Mesenchymal stem cell (in vitro differentiated cells and primary cell): ENCODE results near the gene SOX3.
A peak's percentile ranks its signal among the peaks of the same experiment; 100 is the strongest.

Source experiments
- DNase-seq: peaks from one replicate; pipeline ENCODE4 v3.0.0-alpha.2; 2013
- H2AFZ ChIP-seq: one replicate; pipeline ENCODE4 v1.6.1; 2013; ENCODE audit warnings: low read depth, mild to moderate bottlenecking, control low read depth, inconsistent platforms, low read length, moderate library complexity
- H2AK5ac ChIP-seq: 2 replicates; pipeline ENCODE4 v1.6.1; 2013; ENCODE audit warnings: low read length, moderate library complexity, mild to moderate bottlenecking, inconsistent platforms; ENCODE audit not compliant: severe bottlenecking
- H2BK120ac ChIP-seq: one replicate; pipeline ENCODE4 v1.6.1; 2013; ENCODE audit warnings: low read depth, mild to moderate bottlenecking, inconsistent platforms, low read length, moderate library complexity
- H2BK12ac ChIP-seq, 2 experiments: one replicate each; pipeline ENCODE4 v1.6.1; 2013; ENCODE audit warnings: inconsistent platforms in 2 of 2, low read length in 2 of 2, mild to moderate bottlenecking in 2 of 2, moderate library complexity in 2 of 2, control low read depth in 1 of 2
- H2BK15ac ChIP-seq: one replicate; pipeline ENCODE4 v1.6.1; 2013; ENCODE audit warnings: mild to moderate bottlenecking, low read depth, inconsistent platforms; ENCODE audit not compliant: poor library complexity, severe bottlenecking
- H2BK5ac ChIP-seq: 2 replicates; pipeline ENCODE4 v1.6.1; 2013; ENCODE audit warnings: low read depth, mild to moderate bottlenecking, low read length, control low read depth, inconsistent platforms; ENCODE audit not compliant: poor library complexity, severe bottlenecking
- H3K14ac ChIP-seq, 2 experiments: one replicate each; pipeline ENCODE4 v1.6.1; 2013; ENCODE audit warnings: inconsistent platforms in 2 of 2, low read length in 2 of 2, control low read depth in 1 of 2, mild to moderate bottlenecking in 1 of 2, moderate library complexity in 1 of 2
- H3K18ac ChIP-seq, 2 experiments: one replicate each; pipeline ENCODE4 v1.6.1; 2013; ENCODE audit warnings: inconsistent platforms in 2 of 2, low read length in 2 of 2, control low read depth in 1 of 2, low read depth in 1 of 2, mild to moderate bottlenecking in 1 of 2
- H3K23ac ChIP-seq, 2 experiments: one replicate each; pipeline ENCODE4 v1.6.1; 2013; ENCODE audit warnings: inconsistent platforms in 2 of 2, low read length in 2 of 2, mild to moderate bottlenecking in 2 of 2, moderate library complexity in 2 of 2, control low read depth in 1 of 2
- H3K27ac ChIP-seq: 2 replicates; pipeline ENCODE4 v1.5.1; 2013; ENCODE audit warnings: mild to moderate bottlenecking, moderate library complexity, low read length, control low read depth, inconsistent platforms; ENCODE audit not compliant: poor library complexity, severe bottlenecking
- H3K27me3 ChIP-seq, 2 experiments: 2 replicates each; pipeline versions ENCODE4 v1.6.1 to v1.7.0; 2013; ENCODE audit warnings: low read length in 2 of 2, mild to moderate bottlenecking in 2 of 2, moderate library complexity in 2 of 2, control low read depth in 1 of 2, inconsistent platforms in 1 of 2; ENCODE audit not compliant: control insufficient read depth in 1 of 2, insufficient read depth in 1 of 2
- H3K36me3 ChIP-seq, 2 experiments: 2 replicates each; pipeline versions ENCODE4 v1.6.1 to v1.7.0; 2013; ENCODE audit warnings: low read length in 2 of 2, control low read depth in 1 of 2, inconsistent platforms in 1 of 2, low read depth in 1 of 2, mild to moderate bottlenecking in 1 of 2; ENCODE audit not compliant: insufficient read depth in 2 of 2, control insufficient read depth in 1 of 2
- H3K4ac ChIP-seq, 2 experiments: one replicate each; pipeline ENCODE4 v1.6.1; 2013; ENCODE audit warnings: inconsistent platforms in 2 of 2, low read length in 2 of 2, mild to moderate bottlenecking in 2 of 2, moderate library complexity in 2 of 2, control low read depth in 1 of 2, low read depth in 1 of 2
- H3K4me1 ChIP-seq: 2 replicates; pipeline ENCODE4 v1.6.1; 2013; ENCODE audit warnings: low read depth, low read length, control low read depth; ENCODE audit not compliant: control insufficient read depth, insufficient read depth
- H3K4me2 ChIP-seq: 2 replicates; pipeline ENCODE4 v1.6.1; 2013; ENCODE audit warnings: low read length, mild to moderate bottlenecking, inconsistent platforms; ENCODE audit not compliant: poor library complexity, severe bottlenecking
- H3K4me3 ChIP-seq, 2 experiments: 2 replicates each; pipeline versions ENCODE4 v1.5.1 to v1.7.0; 2013; ENCODE audit warnings: low read length in 2 of 2, mild to moderate bottlenecking in 2 of 2, control low read depth in 1 of 2, low read depth in 1 of 2; ENCODE audit not compliant: insufficient read depth in 1 of 2
- H3K79me1 ChIP-seq: replicated peaks from 2 replicates; pipeline ENCODE4 v1.6.1; 2013; ENCODE audit warnings: mild to moderate bottlenecking, control low read depth, low read length, inconsistent platforms; ENCODE audit not compliant: poor library complexity, severe bottlenecking
- H3K9ac ChIP-seq: 2 replicates; pipeline ENCODE4 v1.7.0; 2013; ENCODE audit warnings: mild to moderate bottlenecking, low read length, moderate library complexity
- H3K9me3 ChIP-seq: 2 replicates; pipeline ENCODE4 v1.7.0; 2013; ENCODE audit warnings: mild to moderate bottlenecking, low read length; ENCODE audit not compliant: control insufficient read depth
- H4K8ac ChIP-seq: one replicate; pipeline ENCODE4 v1.6.1; 2013; ENCODE audit warnings: inconsistent platforms, mild to moderate bottlenecking, low read length, moderate library complexity
- H4K91ac ChIP-seq: one replicate; pipeline ENCODE4 v1.6.1; 2013; ENCODE audit warnings: mild to moderate bottlenecking, low read length, inconsistent platforms
- WGBS: methylation state at CpG from one replicate; pipeline ENCODE4 v1.1.7; 2013; ENCODE audit warnings: mixed read lengths; 5-methylcytosine and 5-hydroxymethylcytosine counted together

The SOX3 gene

GRCh38 chrX:140507223-140507981 is 2.5 kb upstream of the SOX3 start:
- Histone ChIP-seq H2AK5ac (no peak overlapping the region), H2BK15ac (no peak overlapping the region), H3K36me3 (no peaks in the 10 kb centered on the region)

GRCh38 chrX:140505421-140506337 is 810 bp upstream of the SOX3 start:
- Histone ChIP-seq H3K14ac (no peak overlapping the region), H2AFZ (no peak overlapping the region), H4K91ac (no peak overlapping the region), H3K23ac (no peak overlapping the region), H2AK5ac (no peak overlapping the region), H3K4ac (no peak overlapping the region), H3K36me3 (no peaks in the 10 kb centered on the region), H4K8ac (no peak overlapping the region), H2BK12ac (no peak overlapping the region), H3K4me1 (peaks cover 22% of the 10 kb centered on the region), H3K4me3 (no peak overlapping the region), H3K27me3 (peaks cover 84 to 91% of the 10 kb centered on the region in 2 experiments), H3K4me2 (no peak overlapping the region), H3K27ac (no peak overlapping the region), H3K18ac (no peak overlapping the region), H3K9me3 (no peaks in the 10 kb centered on the region), H2BK5ac (no peak overlapping the region), H2BK120ac (no peak overlapping the region), H2BK15ac (no peak overlapping the region), H3K9ac (no peak overlapping the region), H3K79me1 (no peaks in the 10 kb centered on the region)
- no peak for DNase-seq
- 4% methylated on average over 42 of the region's 63 CpGs for WGBS

More at GRCh38 chrX:140507223-140507981, 2.5 kb upstream of the SOX3 start:
- Histone ChIP-seq H3K4ac (no peak overlapping the region), H3K4me3 (no peak overlapping the region), H3K4me1 (peaks cover 24% of the 10 kb centered on the region), H3K27me3 (peaks cover 81 to 85% of the 10 kb centered on the region in 2 experiments), H3K23ac (no peak overlapping the region), H3K9me3 (no peaks in the 10 kb centered on the region), H2AFZ (no peak overlapping the region), H4K8ac (no peak overlapping the region), H3K9ac (no peak overlapping the region), H3K27ac (no peak overlapping the region), H3K14ac (no peak overlapping the region), H2BK12ac (no peak overlapping the region), H3K79me1 (no peaks in the 10 kb centered on the region), H2BK120ac (no peak overlapping the region), H4K91ac (no peak overlapping the region), H2BK5ac (no peak overlapping the region), H3K4me2 (no peak overlapping the region), H3K18ac (no peak overlapping the region)
- DNase-seq: no peak
- 0% methylated on average over 21 of the region's 36 CpGs for WGBS

- Histone ChIP-seq H2BK15ac (no peak overlapping the region), H4K91ac (no peak overlapping the region), H3K4me3 (peak overlapping the region; percentile 49 to 53), H3K4me1 (peaks cover 22% of the 10 kb centered on the region), H3K14ac (no peak overlapping the region), H3K4me2 (peak overlapping the region; percentile 70), H3K9ac (no peak overlapping the region), H3K23ac (no peak overlapping the region), H3K27me3 (peaks cover 84% of the 10 kb centered on the region in 2 experiments), H2AK5ac (no peak overlapping the region), H4K8ac (no peak overlapping the region), H3K36me3 (no peaks in the 10 kb centered on the region), H2BK5ac (no peak overlapping the region), H3K79me1 (no peaks in the 10 kb centered on the region), H2BK120ac (no peak overlapping the region), H2AFZ (peak overlapping the region; percentile 27), H3K27ac (no peak overlapping the region), H3K18ac (no peak overlapping the region), H2BK12ac (no peak overlapping the region), H3K9me3 (no peaks in the 10 kb centered on the region), H3K4ac (no peak overlapping the region)
- WGBS: under 1% methylated on average over 37 of the region's 92 CpGs
- DNase-seq: peak; percentile 25
These were observed 1.0 kb downstream of the SOX3 start for GRCh38 chrX:140503714-140504351.

GRCh38 chrX:140503238-140503601 is 1.6 kb downstream of the SOX3 start:
- no peak for DNase-seq
- Histone ChIP-seq H3K4me2 (no peak overlapping the region), H2BK12ac (no peak overlapping the region), H4K91ac (no peak overlapping the region), H3K9ac (no peak overlapping the region), H3K23ac (no peak overlapping the region), H2BK5ac (no peak overlapping the region), H2AK5ac (no peak overlapping the region), H3K9me3 (no peaks in the 10 kb centered on the region), H3K4me1 (peaks cover 22% of the 10 kb centered on the region), H3K4ac (no peak overlapping the region), H2BK120ac (no peak overlapping the region), H3K4me3 (no peak overlapping the region), H2AFZ (no peak overlapping the region), H3K27ac (no peak overlapping the region), H3K18ac (no peak overlapping the region), H2BK15ac (no peak overlapping the region), H3K27me3 (peaks cover 79 to 83% of the 10 kb centered on the region in 2 experiments), H3K14ac (no peak overlapping the region), H4K8ac (no peak overlapping the region), H3K36me3 (no peaks in the 10 kb centered on the region), H3K79me1 (no peaks in the 10 kb centered on the region)
- 0% methylated on average over 8 of the region's 14 CpGs for WGBS
